Measurements from ENCODE around the gene MIPOL1.

GRCh38 chr14:37597538-37597913, 399.8 kb downstream of the MIPOL1 start:
- TF ChIP-seq CTCF (IDR thresholded peaks at IDR 0.05) (no peak), POLR2AphosphoS5 (IDR thresholded peaks at IDR 0.05; ENCODE audit: insufficient read depth in 1 of 2, low read depth in 1 of 2) (no peak), POLR2A (IDR thresholded peaks at IDR 0.05) (no peak)

Data from vagina (tissue), 2 donors.